HEK293T (cell line): ENCODE measurements around the gene ACTG2.

Source experiments
- ARNT ChIP-seq: fragments of 450-650 bp; IDR thresholded peaks from 2 replicates; pipeline ENCODE4 v1.6.1; 2017; ENCODE audit warnings: mild to moderate bottlenecking
- BHLHE40 ChIP-seq: fragments of 450-650 bp; IDR thresholded peaks from 2 replicates; pipeline ENCODE4 v1.6.1; 2016; ENCODE audit warnings: mild to moderate bottlenecking, moderate library complexity, borderline replicate concordance
- CTBP1 ChIP-seq: fragments of 450-650 bp; IDR thresholded peaks from 2 replicates; pipeline ENCODE4 v1.6.1; 2016; ENCODE audit warnings: borderline replicate concordance
- FOXK2 ChIP-seq: fragments of 450-650 bp; IDR thresholded peaks from 2 replicates; pipeline ENCODE4 v1.6.1; 2016; ENCODE audit warnings: mild to moderate bottlenecking
- FOXM1 ChIP-seq: fragments of 450-650 bp; IDR thresholded peaks from 2 replicates; pipeline ENCODE4 v1.6.1; 2017; ENCODE audit warnings: mild to moderate bottlenecking, borderline replicate concordance
- HDGF ChIP-seq: fragments of 450-650 bp; IDR thresholded peaks from 2 replicates; pipeline ENCODE4 v1.6.1; 2017; ENCODE audit warnings: antibody characterized with exemption, borderline replicate concordance
- LEF1 ChIP-seq: fragments of 450-650 bp; IDR thresholded peaks from 2 replicates; pipeline ENCODE4 v1.6.1; 2017; ENCODE audit warnings: mild to moderate bottlenecking, borderline replicate concordance
- NFRKB ChIP-seq: fragments of 450-650 bp; IDR thresholded peaks from 2 replicates; pipeline ENCODE4 v1.6.1; 2016; ENCODE audit warnings: mild to moderate bottlenecking, moderate library complexity
- SP1 ChIP-seq: fragments of 450-650 bp; IDR thresholded peaks from 2 replicates; pipeline ENCODE4 v1.6.1; 2017
- SUZ12 ChIP-seq: fragments of 450-650 bp; IDR thresholded peaks from 2 replicates; pipeline ENCODE4 v1.6.1; 2016; ENCODE audit warnings: mild to moderate bottlenecking
- TARDBP ChIP-seq: fragments of 450-650 bp; IDR thresholded peaks from 2 replicates; pipeline ENCODE4 v1.6.1; 2016
- ZNF384 ChIP-seq: fragments of 450-650 bp; IDR thresholded peaks from 2 replicates; pipeline ENCODE4 v1.6.1; 2016

DNA sequence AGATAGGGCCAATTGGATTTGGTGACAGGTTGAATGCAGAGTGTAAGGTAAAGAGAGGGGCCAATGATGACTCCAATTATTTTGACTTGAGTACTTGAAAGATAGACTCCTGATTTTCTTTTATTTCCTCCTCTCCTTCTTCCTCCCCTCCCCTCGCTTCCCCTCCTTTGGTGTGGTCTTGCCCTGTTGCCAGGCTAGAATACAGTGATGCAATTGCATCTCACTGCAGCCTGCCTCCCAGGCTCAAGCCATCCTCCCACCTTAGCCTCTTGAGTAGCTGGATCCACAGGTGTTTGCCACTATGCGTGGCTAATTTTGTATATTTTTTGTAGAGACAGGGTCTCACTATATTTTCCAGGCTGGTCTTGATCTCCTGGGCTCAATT is 36.1 kb downstream of the ACTG2 start:
- TF ChIP-seq SP1, result no peak
- no peak for TF ChIP-seq TARDBP
- no peak for TF ChIP-seq ARNT
- TF ChIP-seq ZNF384, result no peak
- TF ChIP-seq BHLHE40, result no peak
- TF ChIP-seq FOXM1, result no peak
- TF ChIP-seq HDGF, result no peak
- no peak for TF ChIP-seq NFRKB
- TF ChIP-seq CTBP1, result no peak
- no peak for TF ChIP-seq FOXK2
- TF ChIP-seq SUZ12, result no peak
- no peak for TF ChIP-seq LEF1
